ENCODE data around the gene MYO1D.

Gene MYO1D

DNA sequence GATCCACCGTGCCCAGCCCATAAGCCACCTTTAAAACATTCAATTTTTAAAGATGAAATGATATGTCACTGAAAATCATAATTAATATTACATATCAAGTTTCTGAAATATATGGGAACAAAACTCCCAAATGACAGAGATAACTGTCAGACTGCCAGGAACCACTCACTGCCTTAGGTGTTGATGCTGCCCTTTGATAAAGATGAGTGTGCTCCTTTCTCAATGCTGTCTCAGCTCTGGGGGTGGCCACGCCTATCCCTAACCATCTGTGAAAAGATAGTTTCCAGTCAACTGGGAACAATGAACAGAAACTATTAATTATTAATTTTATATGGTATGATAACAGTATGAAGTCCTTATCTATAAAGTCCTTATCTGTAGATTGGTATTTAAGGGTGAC is 177.7 kb downstream of the MYO1D start:
- no peak overlapping the region for H3K4me3 ChIP-seq (ENCODE audit: low read length)
- TF ChIP-seq CTCF (conservative IDR thresholded peaks at IDR 0.05; ENCODE audit: low read depth, low read length) = no peak
- DNase-seq (ENCODE audit: low read depth) = no peak

GRCh38 chr17:32697728-32698625 is 178.9 kb downstream of the MYO1D start:
- TF ChIP-seq CTCF (conservative IDR thresholded peaks at IDR 0.05; ENCODE audit: low read depth, low read length) = no peak
- DNase-seq (ENCODE audit: low read depth) = no peak
- no peak overlapping the region for H3K4me3 ChIP-seq (ENCODE audit: low read length)

- TF ChIP-seq CTCF (conservative IDR thresholded peaks at IDR 0.05; ENCODE audit: low read depth, low read length) = no peak
- H3K4me3 ChIP-seq (ENCODE audit: low read length) = no peak overlapping the region
- DNase-seq (ENCODE audit: low read depth) = no peak
Measured at GRCh38 chr17:32696426-32696825, 180.5 kb downstream of the MYO1D start.

DNA sequence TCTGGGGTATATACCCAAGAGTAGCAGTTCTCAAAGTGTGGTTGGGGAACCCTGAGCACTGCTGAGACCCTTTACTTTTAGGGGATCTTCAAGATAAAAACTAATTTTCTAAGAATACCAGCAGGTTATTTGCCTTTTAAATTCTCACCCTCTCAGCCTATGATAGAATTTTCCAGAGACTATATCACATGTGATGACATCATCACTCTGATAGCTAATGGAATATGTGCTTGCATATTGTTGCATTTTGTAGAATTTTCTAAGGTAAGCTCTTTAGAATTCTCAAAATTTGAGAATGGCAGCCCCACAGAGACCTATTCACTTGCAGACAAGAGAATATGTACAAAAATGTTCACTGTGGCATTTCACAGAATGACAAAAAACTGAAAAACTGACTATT is 181.1 kb downstream of the MYO1D start:
- no peak for DNase-seq (ENCODE audit: low read depth)
- TF ChIP-seq CTCF (conservative IDR thresholded peaks at IDR 0.05; ENCODE audit: low read depth, low read length) = no peak
- H3K4me3 ChIP-seq (ENCODE audit: low read length) = no peak overlapping the region

- no peak for TF ChIP-seq CTCF (conservative IDR thresholded peaks at IDR 0.05; ENCODE audit: low read depth, low read length)
- no peak for DNase-seq (ENCODE audit: low read depth)
- no peak overlapping the region for H3K4me3 ChIP-seq (ENCODE audit: low read length)
Measured at GRCh38 chr17:32693194-32693897, 183.6 kb downstream of the MYO1D start.

DNA sequence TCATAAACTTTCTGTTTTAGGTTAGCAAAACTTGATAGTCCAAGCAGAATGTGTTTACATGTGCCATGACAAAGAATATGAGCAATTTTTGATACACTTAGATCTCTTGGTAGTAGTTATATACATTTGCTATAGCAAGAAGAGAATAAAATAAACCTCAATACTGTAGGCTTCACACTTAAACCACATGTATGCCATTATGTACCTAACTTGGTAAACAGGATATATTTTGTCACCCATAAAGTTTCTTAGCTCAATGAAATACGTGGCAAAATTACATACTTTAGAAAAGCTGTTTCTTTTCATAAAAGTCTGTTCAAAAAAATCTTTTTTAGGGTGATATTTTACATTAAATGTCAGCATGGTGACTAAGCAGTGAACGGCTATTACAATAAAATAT is 184.7 kb downstream of the MYO1D start:
- DNase-seq (ENCODE audit: low read depth) = no peak
- no peak overlapping the region for H3K4me3 ChIP-seq (ENCODE audit: low read length)
- no peak for TF ChIP-seq CTCF (conservative IDR thresholded peaks at IDR 0.05; ENCODE audit: low read depth, low read length)
